Activated CD8-positive, alpha-beta memory T cell treated with anti-CD3 and anti-CD28 coated beads for 48 hours (primary cell): ENCODE data around the gene CRYBA4.
A peak's percentile ranks its signal among the peaks of the same experiment; 100 is the strongest.

Experiments used
- DNase-seq, 3 experiments: peaks; one replicate each; pipeline ENCODE4 v3.0.0-alpha.2; 2020; ENCODE audit warnings: low read depth in 2 of 3, low spot score in 2 of 3

The CRYBA4 gene

DNA sequence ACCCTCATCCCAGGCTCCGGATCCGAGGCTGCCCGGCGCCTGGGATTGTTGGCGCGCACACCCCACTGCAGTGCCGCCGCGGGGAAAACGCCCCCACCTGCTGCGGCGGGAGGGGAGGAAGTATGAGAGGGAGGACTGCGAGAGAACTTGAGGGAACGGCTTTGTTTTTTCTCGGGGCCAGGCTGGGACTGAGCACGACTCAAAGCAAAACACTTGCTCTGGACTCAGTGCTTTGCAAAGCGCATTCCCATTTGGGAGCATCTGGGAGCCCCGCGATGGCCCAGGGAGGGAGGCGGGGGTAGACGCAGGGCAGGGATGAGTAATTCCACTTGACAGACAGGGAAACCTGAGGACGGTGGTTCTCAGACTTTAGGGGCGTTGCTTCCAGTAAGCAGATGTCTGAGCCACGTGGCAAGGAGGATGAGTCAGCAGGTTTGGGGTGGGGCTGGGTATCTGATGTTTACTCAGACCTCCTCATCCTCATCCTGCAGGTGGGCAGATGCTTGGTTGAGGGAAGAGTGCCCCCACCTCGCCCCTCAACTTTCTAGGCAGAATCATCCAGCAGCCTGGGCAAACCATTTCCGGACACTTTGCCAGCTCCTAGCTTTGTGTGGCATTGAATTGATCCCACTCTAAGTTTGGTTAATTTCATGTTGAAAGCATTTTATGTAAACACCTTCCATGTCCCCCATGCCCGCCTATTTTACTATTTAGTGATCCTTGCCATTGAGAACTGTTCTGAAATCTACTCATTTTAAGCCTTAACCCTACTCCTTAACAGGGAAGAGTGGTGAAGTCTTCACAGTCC lies 37.1 kb downstream of the CRYBA4 start:
- peak; percentile 47 to 68 (median 52) for DNase-seq

- no peak for DNase-seq
Observed at GRCh38 chr22:26660356-26660755, 38.6 kb downstream of the CRYBA4 start.

- no peak for DNase-seq
Observed at GRCh38 chr22:26660961-26661578, 39.3 kb downstream of the CRYBA4 start.

DNA sequence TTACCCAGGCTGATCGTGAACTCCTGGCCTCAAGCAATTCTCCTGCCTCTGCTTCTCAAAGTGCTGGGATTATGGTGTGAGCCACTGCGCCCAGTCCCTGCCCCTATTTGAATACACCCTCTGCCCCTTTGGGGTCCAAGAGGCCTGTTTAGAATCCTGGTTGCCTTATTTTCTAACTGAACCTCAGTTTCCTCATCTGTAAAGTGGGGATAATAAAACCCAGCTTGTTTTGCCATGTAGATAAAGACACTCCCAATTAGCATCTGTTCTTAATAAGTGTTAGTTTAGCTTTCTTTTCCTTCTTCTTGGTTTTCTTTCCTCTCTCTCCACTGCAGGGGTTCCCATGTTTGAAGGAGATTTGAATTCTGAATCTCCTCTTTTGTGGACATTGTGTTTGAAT lies 40.4 kb downstream of the CRYBA4 start:
- DNase-seq = no peak

DNA sequence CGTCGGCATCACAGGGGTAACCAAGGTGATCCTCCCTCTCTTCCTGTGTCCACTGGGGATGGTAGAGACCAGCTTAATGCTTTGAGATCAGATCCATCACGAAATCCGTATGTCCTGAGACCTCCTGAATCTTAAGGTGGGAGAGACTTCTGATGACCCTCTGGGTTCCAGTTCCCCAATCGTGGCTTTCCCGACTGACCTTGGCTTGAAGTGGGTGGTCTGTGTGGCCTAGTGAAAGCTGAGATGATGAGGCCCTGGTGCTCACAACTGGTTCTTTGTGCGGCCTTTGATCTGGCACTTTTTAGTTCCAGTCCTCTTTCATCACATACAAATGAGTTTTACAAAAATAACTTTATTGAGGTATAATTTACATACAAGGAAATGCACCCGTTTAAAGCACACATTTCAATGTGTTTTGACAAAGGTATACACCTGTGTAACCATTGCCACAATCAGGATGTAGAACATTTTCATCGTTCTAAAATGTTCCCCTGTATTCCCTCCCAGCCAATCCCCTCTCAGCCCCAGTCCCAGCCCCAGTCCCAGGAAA lies 41.7 kb downstream of the CRYBA4 start:
- DNase-seq = no peak

- no peak for DNase-seq
Observed at GRCh38 chr22:26665813-26666231, 44.1 kb downstream of the CRYBA4 start.

- DNase-seq = no peak
Observed at GRCh38 chr22:26667140-26667539, 45.4 kb downstream of the CRYBA4 start.

DNA sequence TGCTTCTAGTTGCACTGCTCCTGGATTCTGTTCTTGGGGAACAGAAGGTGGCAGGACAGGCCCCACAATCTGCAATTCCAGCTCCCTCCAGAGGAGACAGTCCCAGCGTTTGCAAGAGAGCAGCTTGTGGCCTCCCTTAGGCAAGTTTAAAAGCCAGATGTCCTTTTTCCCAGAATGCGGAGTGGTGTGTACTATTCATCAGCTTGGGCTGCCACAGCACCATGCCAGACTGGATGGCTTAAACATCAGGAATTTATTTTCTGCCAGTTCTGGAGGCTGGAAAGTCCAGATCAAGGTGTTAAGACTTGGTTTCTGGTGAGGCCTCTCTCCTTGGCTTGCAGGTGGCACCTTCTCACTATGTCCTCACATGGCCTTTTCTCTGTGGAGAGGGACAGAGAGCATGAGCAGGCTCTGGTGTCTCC lies 47.3 kb downstream of the CRYBA4 start:
- no peak for DNase-seq

DNA sequence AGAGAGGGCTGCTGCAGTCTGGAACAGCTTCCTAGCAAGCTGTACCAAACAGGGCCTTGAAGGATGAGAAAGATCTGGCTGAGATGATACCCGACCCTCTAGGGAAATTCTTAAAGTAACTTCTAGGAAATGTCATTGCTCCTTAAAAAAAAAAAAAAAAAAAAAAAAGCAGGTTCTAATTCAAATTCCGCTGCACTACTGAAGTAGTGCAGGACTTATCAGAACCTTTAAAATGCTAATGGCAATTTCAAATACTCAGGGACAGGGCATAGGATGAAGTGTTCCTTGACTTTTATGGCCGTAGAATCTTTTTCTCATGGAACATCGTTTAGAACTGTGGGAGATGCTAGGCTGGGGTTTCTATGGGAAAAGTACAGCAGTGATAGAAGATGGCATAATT lies 48.7 kb downstream of the CRYBA4 start:
- no peak for DNase-seq

- peak; percentile 54 to 58 (median 56) for DNase-seq
Observed at GRCh38 chr22:26671317-26672059, 49.7 kb downstream of the CRYBA4 start.

DNA sequence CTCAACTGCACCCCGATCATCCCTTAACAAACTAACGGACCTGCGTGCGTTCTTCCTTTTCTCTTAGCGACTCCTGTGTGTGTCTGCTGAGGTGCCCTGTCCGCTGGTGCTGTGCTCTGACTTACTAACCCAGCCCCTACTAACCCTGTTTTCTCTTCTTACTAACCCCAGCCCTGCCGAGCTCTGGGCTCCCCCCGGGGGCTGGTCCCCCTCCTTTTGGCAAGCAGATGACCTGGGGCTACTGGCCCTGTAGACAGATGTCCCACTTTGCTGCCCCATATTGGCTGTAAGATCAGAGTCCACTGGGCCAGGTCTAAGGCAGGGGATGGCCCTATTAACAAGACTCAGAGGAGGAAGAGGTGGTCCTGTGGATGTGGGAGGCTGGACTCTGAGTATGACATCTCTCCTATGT lies 50.3 kb downstream of the CRYBA4 start:
- peak in 1 of 3 experiments; percentile 10 for DNase-seq

- DNase-seq = peak; percentile 72 to 85 (median 81)
Observed at GRCh38 chr22:26672590-26673468, 51.1 kb downstream of the CRYBA4 start.

DNA sequence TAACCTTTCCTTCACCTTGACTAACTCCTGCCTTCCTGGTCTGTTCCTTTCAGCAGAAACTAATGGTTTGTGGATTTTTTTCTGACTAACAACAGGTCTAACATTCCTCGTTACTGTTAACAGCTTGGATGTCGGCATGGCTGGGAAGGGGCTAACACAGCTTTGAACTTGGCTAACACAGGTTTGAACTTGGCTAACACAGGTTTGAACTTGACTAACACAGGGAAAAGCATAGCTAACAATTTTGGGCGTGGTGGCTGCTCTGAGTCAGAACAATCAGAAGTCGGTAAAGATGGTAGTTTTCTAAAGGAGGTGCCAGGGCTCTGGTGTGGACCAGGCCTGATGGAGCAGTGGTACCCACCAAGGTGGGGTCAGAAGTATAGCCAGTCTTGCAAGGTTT lies 51.7 kb downstream of the CRYBA4 start:
- no peak for DNase-seq

DNA sequence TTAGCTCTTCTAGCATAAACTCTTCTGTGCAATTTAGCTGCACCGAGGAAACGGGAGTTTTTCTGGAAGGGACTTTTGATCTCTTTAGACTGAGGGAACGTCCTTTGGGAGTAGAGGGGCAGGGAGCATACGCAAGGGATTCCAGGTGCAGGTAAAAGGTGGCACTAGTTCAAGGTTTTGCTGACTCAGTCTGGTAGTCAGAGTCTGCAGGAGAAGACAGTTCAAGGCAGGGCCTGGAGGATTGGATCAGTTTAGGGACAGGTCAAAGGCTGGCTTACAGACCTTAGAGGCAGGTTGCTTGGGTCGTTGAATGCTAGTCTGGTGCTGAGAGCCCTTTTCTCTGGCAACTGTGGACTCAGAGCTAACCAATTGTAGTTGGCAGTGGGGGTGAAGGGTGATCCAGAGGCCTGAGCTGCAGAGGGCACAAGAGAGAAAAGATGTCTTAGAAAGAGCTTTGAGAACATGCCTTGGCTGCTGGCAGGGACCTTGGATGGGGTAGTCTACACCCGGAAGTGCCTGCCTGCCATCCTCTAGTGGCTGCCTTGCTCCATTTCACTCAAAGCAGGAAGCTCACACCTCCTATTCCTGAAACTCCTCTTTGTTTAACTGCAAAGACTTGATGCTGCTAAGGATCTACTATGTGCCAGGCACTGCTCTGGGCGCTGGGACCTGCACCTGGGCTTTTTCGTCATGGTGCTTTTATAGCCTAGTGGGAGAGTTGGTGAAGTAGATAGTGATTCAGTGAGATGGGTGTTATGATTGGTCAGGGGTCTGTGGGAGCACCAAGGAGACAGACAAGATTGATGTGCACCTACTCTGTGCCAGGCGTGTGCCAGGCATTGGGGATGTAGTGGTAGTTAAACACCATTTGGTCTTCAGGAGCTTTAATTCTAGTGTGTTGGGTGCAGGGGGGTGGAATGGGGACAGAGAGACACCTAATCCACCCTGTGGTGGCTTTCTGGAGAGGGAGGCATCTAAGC lies 52.7 kb downstream of the CRYBA4 start:
- no peak for DNase-seq

GRCh38 chr22:26675687-26676268 lies 54.0 kb downstream of the CRYBA4 start:
- DNase-seq = no peak

- no peak for DNase-seq
Observed at GRCh38 chr22:26677217-26677616, 55.5 kb downstream of the CRYBA4 start.

DNA sequence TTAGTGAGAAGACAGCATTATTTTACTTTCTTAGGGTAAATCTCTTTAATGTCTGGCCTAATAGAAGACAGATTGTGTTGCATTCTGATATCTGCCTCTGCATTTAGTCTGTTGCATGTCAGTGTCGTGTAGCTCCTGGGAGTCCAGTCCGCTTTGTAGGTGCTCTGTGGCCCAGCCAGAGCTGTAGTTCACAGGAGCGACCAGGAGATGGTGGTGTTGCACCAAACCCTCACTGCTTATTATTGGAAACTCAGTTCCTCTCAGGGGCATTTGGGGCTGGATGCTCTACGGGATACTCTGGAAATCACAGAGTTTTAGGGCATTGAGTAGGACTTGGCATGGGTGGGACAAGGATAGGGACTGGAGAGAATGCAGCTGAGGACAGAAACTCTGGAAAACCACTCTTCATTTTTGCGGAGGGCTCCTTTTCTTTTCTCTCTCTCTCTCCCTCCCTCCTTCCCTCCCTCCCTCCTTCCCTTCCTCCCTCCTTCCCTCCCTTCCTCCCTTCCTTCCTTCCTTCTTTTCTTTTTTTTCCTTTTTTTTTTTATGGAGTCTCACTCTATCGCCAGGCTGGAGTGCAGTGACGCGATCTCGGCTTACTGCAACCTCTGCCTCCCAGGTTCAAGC lies 57.4 kb downstream of the CRYBA4 start:
- peak; percentile 46 to 63 (median 62) for DNase-seq
